Lung (tissue), 12 donors: ENCODE results near the gene GUCY1A2. TPM values are rescaled to one million over a fixed set of nuclear protein-coding genes. Genes with fewer than 3 reads are reported as not detected.

ENCODE experiments used
- ATAC-seq: fragments of 200-7000 bp; cut with Tn5 transposase; one replicate; pipeline ENCODE4 v1.9.1; 2020; ENCODE audit warnings: moderate number of reproducible peaks; ENCODE audit not compliant: insufficient read depth, low FRiP score
- DNase-seq, 3 donors: peaks; one replicate each; pipeline ENCODE4 v3.0.0-alpha.2; 2013 to 2017
- H3K27ac ChIP-seq, 2 donors: one replicate each; pipeline ENCODE4 v1.5.1; 2013; ENCODE audit warnings: mild to moderate bottlenecking in 2 of 2, moderate library complexity in 2 of 2, control low read depth in 1 of 2, inconsistent platforms in 1 of 2, low read depth in 1 of 2, low read length in 1 of 2
- H3K27me3 ChIP-seq, 3 donors: one replicate each; pipeline ENCODE4 v1.5.1; 2013; ENCODE audit warnings: low read length in 2 of 3; ENCODE audit not compliant: control insufficient read depth in 3 of 3, insufficient read depth in 3 of 3
- H3K36me3 ChIP-seq, 4 donors: one replicate each; pipeline ENCODE4 v1.5.1; 2013; ENCODE audit warnings: low read length in 4 of 4, mild to moderate bottlenecking in 1 of 4, moderate library complexity in 1 of 4; ENCODE audit not compliant: control insufficient read depth in 4 of 4, insufficient read depth in 4 of 4
- H3K4me1 ChIP-seq, 5 donors: one replicate each; pipeline ENCODE4 v1.5.1; 2013; ENCODE audit warnings: low read length in 5 of 5, mild to moderate bottlenecking in 2 of 5, moderate library complexity in 1 of 5; ENCODE audit not compliant: control insufficient read depth in 5 of 5, insufficient read depth in 5 of 5
- H3K4me3 ChIP-seq: one replicate; pipeline ENCODE4 v1.5.1; 2013; ENCODE audit warnings: mild to moderate bottlenecking, control low read depth, moderate library complexity
- H3K9ac ChIP-seq, 2 donors: one replicate each; pipeline ENCODE4 v1.5.1; 2013; ENCODE audit warnings: low read length in 2 of 2, control low read depth in 1 of 2; ENCODE audit not compliant: insufficient read depth in 1 of 2
- H3K9me3 ChIP-seq, 4 donors: one replicate each; pipeline ENCODE4 v1.5.1; 2013; ENCODE audit warnings: low read length in 3 of 4, mild to moderate bottlenecking in 1 of 4, moderate library complexity in 1 of 4; ENCODE audit not compliant: control insufficient read depth in 4 of 4, insufficient read depth in 3 of 4
- WGBS, 2 donors: extraction: QIAGEN DNeasy Blood & Tissue Kit; methylation state at CpG; one replicate each; pipeline ENCODE4 v1.1.7; 2013; 5-methylcytosine and 5-hydroxymethylcytosine counted together
- polyA plus RNA-seq, 2 donors: library from polyadenylated mRNA; stranded (reverse); fragments of 200-250 nt; gene quantifications; one replicate each; pipeline ENCODE4 v1.2.1, GENCODE V29; 2013
- total RNA-seq, 2 donors: library from RNA; depleted of rRNA in 1 of 2; stranded (reverse); fragments of >200 nt in 1 of 2; gene quantifications; one replicate each; pipeline ENCODE4 v1.2.1, GENCODE V29; 2014 to 2021
- TF ChIP-seq, protein P1 (sequence below): IDR thresholded peaks from 2 replicates; pipeline ENCODE4 v1.5.1; 2012; ENCODE audit warnings: mild to moderate bottlenecking; ENCODE audit errors: control extremely low read depth, extremely low read depth
- donor health status: control.
- donor health status: control.
- donor health status: Bipolar disorder and iron deficiency.
- donor health status: healthy.
- donor health status: DM: yes; HTN: yes; CAD: no.

Gene GUCY1A2
- total and polyA plus RNA-seq, 4 donors = 1.3 to 55.2 (median 5.7) TPM

DNA sequence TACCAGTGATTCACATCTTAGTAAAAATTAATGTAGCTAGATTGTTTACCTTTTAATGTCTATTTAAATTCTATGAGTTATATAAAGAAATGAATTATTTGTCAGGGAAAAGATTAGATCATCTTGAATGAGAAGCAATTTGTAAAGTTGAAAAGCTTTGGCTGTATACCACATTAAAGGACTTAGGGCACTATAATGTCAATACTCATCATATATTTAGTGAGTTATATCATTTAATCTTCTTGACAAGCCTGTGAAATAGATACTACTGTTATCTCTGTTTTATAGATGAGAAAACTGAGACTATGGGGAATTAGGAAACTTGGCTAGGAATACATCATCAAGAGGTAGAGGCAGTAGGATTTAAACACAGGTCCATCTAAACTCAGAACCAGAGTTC lies 160.1 kb downstream of the GUCY1A2 start:
- ATAC-seq (no peak), DNase-seq (no peak)
- Histone ChIP-seq H3K4me3 (no peak overlapping the region), H3K36me3 (peaks cover 0 to 10% (median 3%) of the 10 kb centered on the region in 4 donors), H3K9ac (no peak overlapping the region), H3K9me3 (peaks cover 0 to 8% (median 0%) of the 10 kb centered on the region in 4 donors), H3K27me3 (no peaks in the 10 kb centered on the region), H3K4me1 (no peaks in the 10 kb centered on the region), H3K27ac (no peak overlapping the region)
- TF ChIP-seq, protein P1, sequence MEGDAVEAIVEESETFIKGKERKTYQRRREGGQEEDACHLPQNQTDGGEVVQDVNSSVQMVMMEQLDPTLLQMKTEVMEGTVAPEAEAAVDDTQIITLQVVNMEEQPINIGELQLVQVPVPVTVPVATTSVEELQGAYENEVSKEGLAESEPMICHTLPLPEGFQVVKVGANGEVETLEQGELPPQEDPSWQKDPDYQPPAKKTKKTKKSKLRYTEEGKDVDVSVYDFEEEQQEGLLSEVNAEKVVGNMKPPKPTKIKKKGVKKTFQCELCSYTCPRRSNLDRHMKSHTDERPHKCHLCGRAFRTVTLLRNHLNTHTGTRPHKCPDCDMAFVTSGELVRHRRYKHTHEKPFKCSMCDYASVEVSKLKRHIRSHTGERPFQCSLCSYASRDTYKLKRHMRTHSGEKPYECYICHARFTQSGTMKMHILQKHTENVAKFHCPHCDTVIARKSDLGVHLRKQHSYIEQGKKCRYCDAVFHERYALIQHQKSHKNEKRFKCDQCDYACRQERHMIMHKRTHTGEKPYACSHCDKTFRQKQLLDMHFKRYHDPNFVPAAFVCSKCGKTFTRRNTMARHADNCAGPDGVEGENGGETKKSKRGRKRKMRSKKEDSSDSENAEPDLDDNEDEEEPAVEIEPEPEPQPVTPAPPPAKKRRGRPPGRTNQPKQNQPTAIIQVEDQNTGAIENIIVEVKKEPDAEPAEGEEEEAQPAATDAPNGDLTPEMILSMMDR = no peak

DNA sequence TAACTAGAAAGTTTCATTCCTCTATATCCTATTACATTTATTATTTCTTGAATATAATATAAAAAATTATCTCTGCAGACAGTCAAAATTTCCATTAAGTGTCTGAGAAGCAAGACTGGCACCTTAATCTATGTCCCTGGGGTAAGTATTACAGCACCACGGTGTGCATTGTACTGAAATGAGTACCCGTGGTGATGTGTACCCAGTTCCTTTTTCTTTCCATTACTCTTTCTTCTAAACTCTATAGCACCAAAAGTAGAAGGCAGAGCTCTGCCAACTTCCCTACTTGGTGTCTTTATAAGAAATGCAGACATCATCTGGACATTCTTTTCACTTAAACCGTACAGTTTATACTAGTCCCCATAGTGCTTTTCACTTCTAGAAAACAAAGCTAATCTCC lies 161.7 kb downstream of the GUCY1A2 start:
- Histone ChIP-seq H3K36me3 (peaks cover 0 to 10% (median 3%) of the 10 kb centered on the region in 4 donors), H3K27ac (no peak overlapping the region), H3K4me3 (no peak overlapping the region), H3K9ac (no peak overlapping the region), H3K9me3 (peaks cover 0 to 8% (median 0%) of the 10 kb centered on the region in 4 donors), H3K27me3 (no peaks in the 10 kb centered on the region), H3K4me1 (no peaks in the 10 kb centered on the region)
- TF ChIP-seq, protein P1 = no peak
- ATAC-seq = no peak
- WGBS, 2 donors = 68 to 81% methylated on average over 3 of the region's 3 CpGs
- DNase-seq = no peak

- peaks cover 0 to 2% (median 0%) of the 10 kb centered on the region in 5 donors for H3K4me1 ChIP-seq
- H3K36me3 ChIP-seq = peaks cover 0 to 10% (median 3%) of the 10 kb centered on the region in 4 donors
- DNase-seq (no peak), ATAC-seq (no peak)
- H3K27ac ChIP-seq = no peak overlapping the region
- TF ChIP-seq, protein P1 = no peak
- H3K9ac ChIP-seq = no peak overlapping the region
- H3K4me3 ChIP-seq = no peak overlapping the region
- H3K9me3 ChIP-seq = peaks cover 0 to 8% (median 0%) of the 10 kb centered on the region in 4 donors
- WGBS, 2 donors = 94 to 95% methylated on average over 7 of the region's 7 CpGs
- H3K27me3 ChIP-seq = no peaks in the 10 kb centered on the region
These were observed 163.8 kb downstream of the GUCY1A2 start for GRCh38 chr11:106854429-106854828.

DNA sequence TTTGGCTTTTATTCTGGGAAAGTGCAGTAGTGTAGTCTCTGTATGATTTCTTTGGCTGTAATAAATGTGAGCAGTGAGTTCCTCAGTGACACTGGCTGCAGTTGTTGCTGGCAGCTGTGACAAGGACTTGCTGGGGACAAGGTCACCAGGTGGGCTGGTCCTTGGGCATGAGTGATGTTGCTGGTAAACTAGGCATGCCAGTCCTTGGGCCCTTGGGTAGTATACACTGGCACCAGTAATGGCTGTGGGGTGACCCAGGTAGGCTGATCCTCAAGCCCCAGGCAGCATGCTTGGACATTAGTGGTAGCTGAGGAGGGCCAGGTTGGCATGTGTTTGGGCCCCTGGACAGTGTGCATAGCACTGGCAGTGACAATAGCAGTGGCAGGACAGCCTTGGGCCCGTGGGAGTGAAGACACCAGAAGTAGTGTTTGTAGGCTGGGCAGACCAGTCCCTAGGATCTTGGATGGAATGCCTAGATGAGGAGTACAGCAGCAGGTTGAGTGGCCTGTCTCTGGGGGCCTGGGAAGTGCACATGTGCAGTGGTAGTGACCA lies 164.3 kb downstream of the GUCY1A2 start:
- TF ChIP-seq, protein P1 = no peak
- Histone ChIP-seq H3K36me3 (peaks cover 0 to 10% (median 3%) of the 10 kb centered on the region in 4 donors), H3K9ac (no peak overlapping the region), H3K4me1 (peaks cover 0 to 4% (median 0%) of the 10 kb centered on the region in 5 donors), H3K27ac (no peak overlapping the region), H3K4me3 (no peak overlapping the region), H3K9me3 (peaks cover 0 to 8% (median 0%) of the 10 kb centered on the region in 4 donors), H3K27me3 (no peaks in the 10 kb centered on the region)
- WGBS, 2 donors = 75 to 78% methylated on average over 1 of the region's 1 CpG
- DNase-seq = no peak
- ATAC-seq = no peak
